Body of pancreas (tissue), 4 donors: ENCODE measurements around the gene LYRM4. TPM values are rescaled to one million over a fixed set of nuclear protein-coding genes. Genes with fewer than 3 reads are reported as not detected.

ENCODE experiments used
- ATAC-seq: fragments of 150-250 bp; one replicate; pipeline ENCODE4 v1.9.1; 2016
- DNase-seq, 4 donors: peaks; one replicate each; pipeline ENCODE4 v3.0.0-alpha.2; 2019
- H3K27ac ChIP-seq, 4 donors: fragments of 200-600 bp; sonication (generic); 1 replicate in 3 of 4; 2 replicates in 1 of 4; pipeline versions ENCODE4 v1.5.1 to v1.6.1; 2016 to 2019; ENCODE audit warnings: mild to moderate bottlenecking in 1 of 4, mixed read lengths in 1 of 4, moderate library complexity in 1 of 4
- H3K27me3 ChIP-seq, 2 donors: fragments of 200-600 bp; sonication (generic); one replicate each; pipeline ENCODE4 v1.6.0; 2016; ENCODE audit warnings: mild to moderate bottlenecking in 1 of 2
- H3K36me3 ChIP-seq, 2 donors: fragments of 200-600 bp; sonication (generic); replicated peaks in 1 of 2; 2 replicates each; pipeline ENCODE4 v1.5.1; 2016; ENCODE audit warnings: low read depth in 2 of 2; ENCODE audit not compliant: insufficient read depth in 1 of 2
- H3K4me1 ChIP-seq: fragments of 200-600 bp; sonication (generic); one replicate; pipeline ENCODE4 v1.6.0; 2016
- H3K4me3 ChIP-seq, 2 donors: fragments of 200-600 bp; sonication (generic); 1 replicate in 1 of 2; 2 replicates in 1 of 2; pipeline ENCODE4 v1.5.1; 2016 to 2019
- H3K9me3 ChIP-seq, 3 donors: fragments of 200-600 bp; sonication (generic); 1 replicate in 2 of 3; 2 replicates in 1 of 3; pipeline ENCODE4 v1.5.1; 2016
- POLR2A ChIP-seq, 3 donors: fragments of 450-650 bp; IDR thresholded peaks; one replicate each; pipeline ENCODE4 v1.6.1; 2016; ENCODE audit warnings: antibody characterized with exemption in 3 of 3, mild to moderate bottlenecking in 2 of 3
- WGBS, 2 donors: methylation state at CpG; one replicate each; pipeline ENCODE4 v1.1.5; 2017; 5-methylcytosine and 5-hydroxymethylcytosine counted together
- intact Hi-C: fragments of 100-400 bp; cut with DNase I; formaldehyde crosslinking; loops from one replicate; pipeline ENCODE4 v1.15.1; 2023
- total RNA-seq, 2 donors: library from RNA; depleted of rRNA; stranded (reverse); fragments of >200 nt; gene quantifications; one replicate each; pipeline ENCODE4 v1.1.0, GENCODE V29; 2016
- TF ChIP-seq, protein P1 (sequence below), 7 experiments: fragments of 450-650 bp in 4 of 7; fragments of 200-600 bp in 3 of 7; sonication (generic) in 3 of 7; IDR thresholded peaks; one replicate each; pipeline ENCODE4 v1.5.1; 2016 to 2019; ENCODE audit warnings: antibody characterized with exemption in 7 of 7

Gene LYRM4
- total RNA-seq, 2 donors from 2014 or later: 15.3 to 18.5 TPM

DNA sequence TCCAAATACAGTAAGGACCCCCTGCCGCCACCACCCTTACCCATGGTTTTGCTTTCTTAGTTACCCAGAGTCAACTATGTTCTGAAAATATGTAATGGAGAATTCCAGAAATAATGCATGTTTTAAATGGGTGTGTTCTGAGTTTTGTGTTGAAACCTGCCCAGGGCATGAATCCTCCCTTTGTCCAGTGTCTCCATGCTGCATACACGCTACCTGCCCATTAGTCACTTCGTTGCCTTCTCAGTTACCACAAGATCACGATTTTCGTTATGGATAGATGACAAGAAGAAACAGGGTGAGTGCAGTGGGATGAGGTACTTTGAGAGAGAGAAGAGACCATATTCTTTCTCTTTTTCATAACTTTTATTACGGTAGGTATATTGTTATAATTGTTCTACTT lies 11.2 kb upstream of the LYRM4 start:
- H3K27ac ChIP-seq: no peak overlapping the region
- ATAC-seq (no peak), DNase-seq (no peak)
- no peaks in the 10 kb centered on the region for H3K9me3 ChIP-seq
- TF ChIP-seq, protein P1, sequence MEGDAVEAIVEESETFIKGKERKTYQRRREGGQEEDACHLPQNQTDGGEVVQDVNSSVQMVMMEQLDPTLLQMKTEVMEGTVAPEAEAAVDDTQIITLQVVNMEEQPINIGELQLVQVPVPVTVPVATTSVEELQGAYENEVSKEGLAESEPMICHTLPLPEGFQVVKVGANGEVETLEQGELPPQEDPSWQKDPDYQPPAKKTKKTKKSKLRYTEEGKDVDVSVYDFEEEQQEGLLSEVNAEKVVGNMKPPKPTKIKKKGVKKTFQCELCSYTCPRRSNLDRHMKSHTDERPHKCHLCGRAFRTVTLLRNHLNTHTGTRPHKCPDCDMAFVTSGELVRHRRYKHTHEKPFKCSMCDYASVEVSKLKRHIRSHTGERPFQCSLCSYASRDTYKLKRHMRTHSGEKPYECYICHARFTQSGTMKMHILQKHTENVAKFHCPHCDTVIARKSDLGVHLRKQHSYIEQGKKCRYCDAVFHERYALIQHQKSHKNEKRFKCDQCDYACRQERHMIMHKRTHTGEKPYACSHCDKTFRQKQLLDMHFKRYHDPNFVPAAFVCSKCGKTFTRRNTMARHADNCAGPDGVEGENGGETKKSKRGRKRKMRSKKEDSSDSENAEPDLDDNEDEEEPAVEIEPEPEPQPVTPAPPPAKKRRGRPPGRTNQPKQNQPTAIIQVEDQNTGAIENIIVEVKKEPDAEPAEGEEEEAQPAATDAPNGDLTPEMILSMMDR (IDR thresholded peaks at IDR 0.05): no peak
- TF ChIP-seq POLR2A (IDR thresholded peaks at IDR 0.05): no peak
- no peaks in the 10 kb centered on the region for H3K36me3 ChIP-seq
- H3K4me3 ChIP-seq: no peak overlapping the region
- H3K27me3 ChIP-seq: no peaks in the 10 kb centered on the region
- intact Hi-C loops: no loop called here
- WGBS, 2 donors: 92% methylated on average over 6 of the region's 6 CpGs
- no peaks in the 10 kb centered on the region for H3K4me1 ChIP-seq

DNA sequence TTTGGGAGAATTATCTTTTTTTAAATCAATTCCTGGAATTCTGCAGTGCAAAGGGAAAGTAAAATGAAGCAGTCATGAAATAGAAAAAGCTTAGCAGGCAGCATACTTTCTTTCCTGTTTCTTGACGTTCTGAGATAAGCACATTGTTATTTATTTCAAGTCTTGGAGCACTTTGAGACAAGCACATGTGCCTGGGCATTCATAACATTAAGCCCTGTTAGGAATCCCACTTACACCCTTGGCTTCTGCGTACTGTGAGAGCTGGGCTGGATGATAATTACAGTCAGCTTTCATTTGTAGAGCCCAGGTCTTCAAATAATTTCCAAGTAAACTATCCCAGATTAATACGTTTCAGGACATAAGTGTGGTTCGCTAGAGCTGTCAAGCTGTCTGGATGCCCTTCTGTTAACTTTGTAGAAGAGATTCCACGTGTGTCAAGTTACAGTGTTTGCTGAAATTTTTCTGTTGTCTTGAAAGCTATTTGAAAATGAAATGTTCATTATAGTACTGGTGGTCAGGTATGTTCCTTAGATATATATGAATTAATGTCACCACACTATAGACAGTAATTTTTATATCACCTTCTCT lies 9.4 kb upstream of the LYRM4 start:
- intact Hi-C loops: no loop called here
- Histone ChIP-seq H3K27ac (no peak overlapping the region), H3K27me3 (no peaks in the 10 kb centered on the region), H3K9me3 (no peaks in the 10 kb centered on the region), H3K36me3 (no peaks in the 10 kb centered on the region), H3K4me1 (no peaks in the 10 kb centered on the region), H3K4me3 (no peak overlapping the region)
- 59 to 69% methylated on average over 5 of the region's 5 CpGs for WGBS, 2 donors
- DNase-seq: no peak
- no peak for ATAC-seq
- TF ChIP-seq POLR2A (IDR thresholded peaks at IDR 0.05): no peak
- TF ChIP-seq, protein P1 (IDR thresholded peaks at IDR 0.05): no peak

DNA sequence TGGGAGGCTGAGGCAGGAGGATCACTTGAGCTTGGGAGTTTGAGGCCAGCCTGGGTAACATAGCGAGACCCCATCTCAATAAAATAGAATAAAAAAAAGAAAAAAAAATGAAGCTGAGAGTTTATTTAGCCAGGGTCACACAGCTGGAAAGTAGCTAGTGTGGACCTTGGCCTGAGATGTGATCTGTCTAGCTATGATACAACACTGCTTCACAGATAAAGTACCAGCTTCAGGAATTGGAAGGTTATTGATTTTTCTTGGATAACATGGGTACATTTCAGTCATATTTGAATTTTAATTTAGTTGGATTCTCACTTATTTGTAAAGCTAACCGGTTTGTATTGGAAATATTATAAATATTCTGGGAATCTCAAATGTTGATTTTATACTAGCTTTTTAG lies 5.7 kb upstream of the LYRM4 start:
- no peak for TF ChIP-seq POLR2A (IDR thresholded peaks at IDR 0.05)
- TF ChIP-seq, protein P1 (IDR thresholded peaks at IDR 0.05): no peak
- intact Hi-C loops: no loop called here

DNA sequence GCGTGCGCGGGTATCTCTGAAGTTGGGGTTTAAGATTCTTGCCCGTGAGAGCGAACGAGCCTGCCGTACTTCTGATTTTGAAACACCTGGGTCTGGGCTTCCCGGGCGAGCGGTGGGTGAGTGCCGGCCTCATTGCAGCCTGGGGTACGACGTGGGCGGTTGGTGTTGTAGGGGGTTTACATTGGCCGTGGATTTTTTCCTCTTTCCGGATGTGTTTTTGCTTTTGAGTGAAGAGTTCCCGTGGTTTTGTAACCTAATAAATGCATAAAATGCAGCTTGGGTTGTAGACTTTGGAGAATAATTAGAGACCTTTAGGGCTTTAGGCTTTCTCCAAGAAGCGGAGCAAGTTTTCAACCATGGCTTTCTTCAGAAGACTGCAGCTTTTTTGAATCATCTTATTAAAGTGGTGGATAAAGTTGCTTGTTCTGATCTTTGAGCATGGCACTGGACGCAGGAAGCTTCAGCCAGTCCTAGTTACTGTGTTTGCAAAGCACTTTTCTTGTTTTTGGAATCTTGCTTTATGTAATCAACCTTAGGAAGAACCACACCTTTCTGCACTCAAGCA lies 877 bp upstream of the LYRM4 start:
- Histone ChIP-seq H3K4me3 (peak overlapping the region; percentile 59 to 98), H3K9me3 (no peaks in the 10 kb centered on the region), H3K36me3 (no peaks in the 10 kb centered on the region), H3K27ac (peak overlapping the region; percentile 89 to 99 (median 98)), H3K27me3 (no peaks in the 10 kb centered on the region), H3K4me1 (peaks cover 18% of the 10 kb centered on the region)
- ATAC-seq (no peak), DNase-seq (no peak)
- intact Hi-C loops: no loop called here
- TF ChIP-seq, protein P1 (IDR thresholded peaks at IDR 0.05): no peak
- peak in 1 of 3 donors; percentile 48 for TF ChIP-seq POLR2A (IDR thresholded peaks at IDR 0.05)
- 0% methylated on average over 13 to 19 of the region's 19 CpGs for WGBS, 2 donors

More for the DNA sequence above, 5.7 kb upstream of the LYRM4 start:
- Histone ChIP-seq H3K9me3 (no peaks in the 10 kb centered on the region), H3K27ac (no peak overlapping the region), H3K4me3 (no peak overlapping the region), H3K36me3 (no peaks in the 10 kb centered on the region), H3K4me1 (peaks cover 9% of the 10 kb centered on the region), H3K27me3 (no peaks in the 10 kb centered on the region)
- WGBS, 2 donors: 86 to 94% methylated on average over 2 of the region's 2 CpGs
- DNase-seq (no peak), ATAC-seq (no peak)
